OCI-LY3 (cell line): ENCODE data around the gene TMEM187.

Experiments
- H2AFZ ChIP-seq: fragments of 200-600, 300-600 bp; shearing (Covaris generic); 2 replicates; pipeline ENCODE4 v1.6.0; 2014; ENCODE audit warnings: antibody characterized with exemption, low read depth, low read length
- H3K27ac ChIP-seq: fragments of 200-600, 300-600 bp; sonication (generic); 2 replicates; pipeline ENCODE4 v1.5.1; 2014; ENCODE audit warnings: mild to moderate bottlenecking, low read length, moderate library complexity, mixed read lengths
- H3K27me3 ChIP-seq: fragments of 200-600, 300-600 bp; sonication (generic); 2 replicates; pipeline ENCODE4 v1.6.1; 2014; ENCODE audit warnings: low read depth, low read length, mixed read lengths
- H3K36me3 ChIP-seq: fragments of 200-600, 300-600 bp; sonication (generic); replicated peaks from 2 replicates; pipeline ENCODE3; 2014; ENCODE audit warnings: low read depth, low read length, mixed read lengths
- H3K4me1 ChIP-seq: fragments of 300-600, 200-600 bp; sonication (generic); 2 replicates; pipeline ENCODE4 v1.6.1; 2014; ENCODE audit warnings: low read length, mixed read lengths
- H3K4me2 ChIP-seq: fragments of 200-600, 300-600 bp; sonication (generic); 2 replicates; pipeline ENCODE4 v1.6.1; 2014; ENCODE audit warnings: low read length, mixed read lengths
- H3K4me3 ChIP-seq: fragments of 300-600, 200-600 bp; sonication (generic); 2 replicates; pipeline ENCODE4 v1.5.1; 2014; ENCODE audit warnings: antibody characterized with exemption, mild to moderate bottlenecking, low read length, moderate library complexity
- H3K79me2 ChIP-seq: fragments of 300-600, 200-600 bp; shearing (Covaris generic); 2 replicates; pipeline ENCODE4 v1.6.1; 2014; ENCODE audit warnings: mild to moderate bottlenecking, low read length, mixed read lengths
- H3K9ac ChIP-seq: fragments of 300-600, 200-600 bp; shearing (Covaris generic); 2 replicates; pipeline ENCODE4 v1.6.0; 2014; ENCODE audit warnings: mild to moderate bottlenecking, low read length, moderate library complexity
- H3K9me3 ChIP-seq: fragments of 200-600, 300-600 bp; shearing (Covaris generic); 2 replicates; pipeline ENCODE4 v1.6.1; 2014; ENCODE audit warnings: low read length, mixed read lengths; ENCODE audit not compliant: insufficient read depth
- H4K20me1 ChIP-seq: fragments of 200-600, 300-600 bp; sonication (generic); 2 replicates; pipeline ENCODE4 v1.6.1; 2016; ENCODE audit warnings: low read length, mixed read lengths; ENCODE audit not compliant: insufficient read depth
- EZH2phosphoT487 ChIP-seq: fragments of 200-600 bp; shearing (Covaris generic); IDR thresholded peaks from 2 replicates; pipeline ENCODE4 v1.6.1; 2018; ENCODE audit warnings: antibody characterized with exemption, mixed run types, low read depth
- TF ChIP-seq, protein P1 (sequence below): fragments of 200-600, 300-600 bp; sonication (generic); IDR thresholded peaks from 2 replicates; pipeline ENCODE4 v1.5.1; 2014; ENCODE audit warnings: antibody characterized with exemption, low read length, low read depth

Gene TMEM187, protein sequence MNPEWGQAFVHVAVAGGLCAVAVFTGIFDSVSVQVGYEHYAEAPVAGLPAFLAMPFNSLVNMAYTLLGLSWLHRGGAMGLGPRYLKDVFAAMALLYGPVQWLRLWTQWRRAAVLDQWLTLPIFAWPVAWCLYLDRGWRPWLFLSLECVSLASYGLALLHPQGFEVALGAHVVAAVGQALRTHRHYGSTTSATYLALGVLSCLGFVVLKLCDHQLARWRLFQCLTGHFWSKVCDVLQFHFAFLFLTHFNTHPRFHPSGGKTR

DNA sequence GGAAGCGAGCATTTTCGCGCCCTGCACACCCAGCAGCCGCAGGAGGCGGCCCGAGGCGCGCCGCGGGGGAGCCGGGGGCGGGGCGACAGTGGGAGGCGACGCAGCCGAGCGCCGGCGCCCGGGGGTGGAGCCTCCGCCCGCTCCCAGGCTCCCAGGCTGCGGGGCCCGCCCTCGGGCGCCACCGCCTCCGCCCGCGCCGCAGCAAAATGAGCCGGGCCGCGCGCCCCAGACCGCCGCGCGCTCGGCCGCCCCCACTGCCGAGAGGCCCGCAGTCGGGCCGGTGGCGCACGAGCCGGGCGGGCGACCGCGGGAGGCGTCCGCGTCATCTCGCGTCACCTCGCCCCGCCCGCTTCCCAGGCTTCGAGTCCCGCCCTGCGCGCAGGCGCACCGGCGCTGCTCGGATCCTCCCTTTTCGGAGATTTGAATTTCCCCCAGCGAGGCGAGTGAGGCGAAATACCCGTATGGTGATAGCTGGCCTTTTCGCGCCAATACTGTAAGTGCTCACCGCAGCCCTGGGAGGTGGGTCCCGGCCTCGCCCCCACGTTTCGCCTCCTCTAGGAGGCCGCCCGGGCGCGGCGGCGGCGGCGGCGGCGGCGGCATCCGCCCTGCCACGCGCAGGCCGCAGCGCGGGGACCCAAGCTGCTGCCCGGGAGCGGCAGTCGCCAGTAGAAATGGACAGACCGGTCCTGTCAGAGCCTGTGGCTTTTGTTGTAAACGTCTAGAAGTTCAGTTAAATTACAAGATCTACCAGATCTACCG, at the start of gene TMEM187:
TSS of gene TMEM187 (plus strand) at position 387 of the 759 bp plus-strand sequence. CDS start 9,309 bp downstream, outside the sequence.
- Histone ChIP-seq H3K9ac (peak within 1 kb of the TSS; percentile 100), H3K4me2 (peak within 1 kb of the TSS; percentile 90), H2AFZ (peak within 1 kb of the TSS; percentile 79; the same call in 1 of the 2 replicates), H3K4me1 (peaks cover 31% of the 10 kb centered on the region), H3K27ac (peak within 1 kb of the TSS; percentile 98), H3K9me3 (no peaks in the 10 kb centered on the region), H3K36me3 (peaks cover 14% of the 10 kb centered on the region), H4K20me1 (peaks cover 24% of the 10 kb centered on the region), H3K27me3 (no peaks in the 10 kb centered on the region), H3K79me2 (peaks cover 55% of the 10 kb centered on the region), H3K4me3 (peak within 1 kb of the TSS; percentile 97)
- TF ChIP-seq, protein P1, sequence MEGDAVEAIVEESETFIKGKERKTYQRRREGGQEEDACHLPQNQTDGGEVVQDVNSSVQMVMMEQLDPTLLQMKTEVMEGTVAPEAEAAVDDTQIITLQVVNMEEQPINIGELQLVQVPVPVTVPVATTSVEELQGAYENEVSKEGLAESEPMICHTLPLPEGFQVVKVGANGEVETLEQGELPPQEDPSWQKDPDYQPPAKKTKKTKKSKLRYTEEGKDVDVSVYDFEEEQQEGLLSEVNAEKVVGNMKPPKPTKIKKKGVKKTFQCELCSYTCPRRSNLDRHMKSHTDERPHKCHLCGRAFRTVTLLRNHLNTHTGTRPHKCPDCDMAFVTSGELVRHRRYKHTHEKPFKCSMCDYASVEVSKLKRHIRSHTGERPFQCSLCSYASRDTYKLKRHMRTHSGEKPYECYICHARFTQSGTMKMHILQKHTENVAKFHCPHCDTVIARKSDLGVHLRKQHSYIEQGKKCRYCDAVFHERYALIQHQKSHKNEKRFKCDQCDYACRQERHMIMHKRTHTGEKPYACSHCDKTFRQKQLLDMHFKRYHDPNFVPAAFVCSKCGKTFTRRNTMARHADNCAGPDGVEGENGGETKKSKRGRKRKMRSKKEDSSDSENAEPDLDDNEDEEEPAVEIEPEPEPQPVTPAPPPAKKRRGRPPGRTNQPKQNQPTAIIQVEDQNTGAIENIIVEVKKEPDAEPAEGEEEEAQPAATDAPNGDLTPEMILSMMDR, result no peak

DNA sequence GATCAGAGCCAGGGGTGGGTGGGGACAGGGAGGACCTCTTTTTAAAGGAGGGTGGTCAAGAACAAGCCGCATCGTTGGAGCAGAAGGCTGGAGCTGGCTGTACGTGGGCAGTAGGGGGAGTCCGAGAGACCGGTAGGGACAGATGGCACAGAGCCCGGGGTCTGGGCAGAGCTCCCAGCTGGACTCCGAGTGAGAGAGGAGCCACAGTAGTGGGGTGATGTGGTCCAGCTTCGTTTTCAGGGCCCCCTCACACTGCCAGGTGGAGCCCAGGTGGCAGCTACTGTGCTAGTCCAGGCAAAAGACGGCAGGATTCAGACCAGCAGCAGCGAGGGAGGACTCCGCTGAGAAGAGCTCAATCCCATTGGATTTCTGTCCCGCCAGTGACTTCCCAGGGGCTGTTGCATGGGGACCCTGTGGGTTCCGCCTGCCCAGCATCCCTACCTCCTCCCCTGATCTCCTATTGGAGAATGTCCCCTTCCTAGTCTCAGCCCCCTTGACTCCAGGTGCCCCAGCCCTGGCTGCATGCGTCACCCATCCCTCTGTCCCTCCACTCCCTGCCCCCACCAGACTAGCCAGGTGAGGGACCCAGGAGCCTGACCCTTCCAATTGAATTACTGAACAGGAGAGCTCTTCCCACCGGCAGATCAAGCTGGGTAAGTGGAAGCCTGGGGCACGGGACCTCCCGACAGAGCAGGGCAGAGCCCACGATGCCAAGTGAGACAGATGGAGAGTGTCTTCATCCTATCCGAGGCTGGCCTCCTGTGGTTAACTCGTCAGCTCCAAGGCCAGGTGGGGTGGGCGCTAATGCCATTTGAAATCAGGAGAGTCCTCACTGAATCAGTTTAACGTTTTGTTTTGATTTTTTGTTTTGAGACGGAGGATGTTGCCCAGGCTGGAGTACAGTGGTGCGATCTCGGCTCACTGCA, 49.4 kb upstream of the TMEM187 start:
- Histone ChIP-seq H2AFZ (no peak overlapping the region), H3K27ac (no peak overlapping the region), H3K9ac (no peak overlapping the region)

DNA sequence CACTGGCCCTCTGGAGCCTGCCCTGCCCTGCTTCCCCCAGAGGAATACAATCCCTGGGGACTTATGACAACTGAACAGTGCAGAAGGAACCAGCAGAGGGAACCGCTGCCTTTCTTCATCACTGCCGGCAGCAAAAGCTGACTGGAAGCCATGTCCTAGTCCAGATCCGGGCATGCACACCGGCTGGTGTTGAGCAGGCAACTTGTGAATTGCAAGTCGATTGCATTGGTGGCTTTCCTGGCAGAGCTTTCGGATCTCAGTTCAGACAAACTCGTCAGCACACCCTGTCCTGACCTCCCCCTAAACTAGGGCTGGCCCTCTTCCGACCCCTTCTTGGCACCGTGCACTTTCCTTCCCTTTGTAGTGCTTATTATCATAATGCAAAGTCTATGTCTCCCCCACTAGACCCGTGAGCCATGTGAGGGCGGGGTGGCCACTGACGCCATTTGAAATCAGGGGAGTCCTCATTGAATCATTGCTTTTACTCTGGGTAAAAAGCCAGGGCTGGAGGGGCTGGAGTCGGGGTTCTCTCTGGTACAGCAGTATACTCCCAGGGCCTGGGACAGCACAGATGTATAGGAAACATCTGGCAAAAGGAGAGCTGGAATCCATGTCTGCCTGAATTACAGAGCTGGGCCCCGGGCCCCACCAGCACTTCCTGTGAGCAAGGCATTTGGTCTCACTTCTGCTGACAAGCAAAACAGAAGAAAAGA, 48.2 kb upstream of the TMEM187 start:
- Histone ChIP-seq H3K4me3 (peak overlapping the region; percentile 100), H3K9me3 (no peaks in the 10 kb centered on the region), H3K79me2 (peaks cover 72% of the 10 kb centered on the region), H3K9ac (peak overlapping the region; percentile 100), H4K20me1 (peaks cover 31% of the 10 kb centered on the region), H3K4me2 (peak overlapping the region; percentile 100), H2AFZ (no peak overlapping the region), H3K27ac (peak overlapping the region; percentile 100), H3K4me1 (peaks cover 28% of the 10 kb centered on the region), H3K27me3 (no peaks in the 10 kb centered on the region), H3K36me3 (peaks cover 44% of the 10 kb centered on the region)
- no peak for TF ChIP-seq EZH2phosphoT487
- TF ChIP-seq, protein P1, result peak; percentile 24

More for the DNA sequence above, 49.4 kb upstream of the TMEM187 start:
- Histone ChIP-seq H4K20me1 (peaks cover 31% of the 10 kb centered on the region), H3K9me3 (no peaks in the 10 kb centered on the region), H3K4me3 (no peak overlapping the region), H3K27me3 (no peaks in the 10 kb centered on the region), H3K36me3 (peaks cover 44% of the 10 kb centered on the region), H3K4me1 (peaks cover 23% of the 10 kb centered on the region), H3K4me2 (peak overlapping the region; percentile 100), H3K79me2 (peaks cover 69% of the 10 kb centered on the region)
- TF ChIP-seq EZH2phosphoT487, result no peak
- TF ChIP-seq, protein P1, result peak; percentile 19; the same call in 1 of the 2 replicates
